Gastroesophageal sphincter (tissue), 3 donors: Measurements from ENCODE around the gene EIPR1.

Source experiments
- POLR2A ChIP-seq, 2 donors: fragments of 450-650 bp; IDR thresholded peaks; one replicate each; pipeline ENCODE4 v1.6.1; 2017; ENCODE audit warnings: antibody characterized with exemption in 2 of 2, mild to moderate bottlenecking in 2 of 2, moderate library complexity in 1 of 2
- TF ChIP-seq, protein P1 (sequence below), 4 experiments: fragments of 200-600 bp in 2 of 4; fragments of 450-650 bp in 2 of 4; sonication (generic) in 1 of 4; IDR thresholded peaks; one replicate each; pipeline ENCODE4 v1.5.1; 2017 to 2019; ENCODE audit warnings: antibody characterized with exemption in 4 of 4, mild to moderate bottlenecking in 2 of 4, moderate library complexity in 2 of 4

DNA sequence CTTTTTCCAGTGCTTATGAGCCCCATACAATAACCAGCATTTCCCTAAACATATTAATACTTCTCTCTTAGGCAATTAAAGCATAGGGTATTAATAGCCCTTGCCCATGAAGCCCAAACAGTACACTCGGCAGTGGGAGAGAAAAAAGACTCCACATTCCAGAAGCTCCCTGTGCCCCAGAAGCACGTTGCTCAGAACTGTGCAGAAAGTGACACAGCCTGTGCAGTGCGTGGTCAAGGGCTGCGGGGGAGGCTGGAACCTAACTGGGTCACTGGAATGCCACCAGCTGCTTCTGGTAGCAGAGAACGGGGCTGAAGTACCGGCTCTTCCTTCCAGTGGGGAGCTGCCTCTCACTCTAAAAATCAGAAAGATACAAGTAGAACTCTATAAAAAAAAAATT is 32.7 kb downstream of the EIPR1 start:
- TF ChIP-seq POLR2A (IDR thresholded peaks at IDR 0.05), result no peak
- TF ChIP-seq, protein P1, sequence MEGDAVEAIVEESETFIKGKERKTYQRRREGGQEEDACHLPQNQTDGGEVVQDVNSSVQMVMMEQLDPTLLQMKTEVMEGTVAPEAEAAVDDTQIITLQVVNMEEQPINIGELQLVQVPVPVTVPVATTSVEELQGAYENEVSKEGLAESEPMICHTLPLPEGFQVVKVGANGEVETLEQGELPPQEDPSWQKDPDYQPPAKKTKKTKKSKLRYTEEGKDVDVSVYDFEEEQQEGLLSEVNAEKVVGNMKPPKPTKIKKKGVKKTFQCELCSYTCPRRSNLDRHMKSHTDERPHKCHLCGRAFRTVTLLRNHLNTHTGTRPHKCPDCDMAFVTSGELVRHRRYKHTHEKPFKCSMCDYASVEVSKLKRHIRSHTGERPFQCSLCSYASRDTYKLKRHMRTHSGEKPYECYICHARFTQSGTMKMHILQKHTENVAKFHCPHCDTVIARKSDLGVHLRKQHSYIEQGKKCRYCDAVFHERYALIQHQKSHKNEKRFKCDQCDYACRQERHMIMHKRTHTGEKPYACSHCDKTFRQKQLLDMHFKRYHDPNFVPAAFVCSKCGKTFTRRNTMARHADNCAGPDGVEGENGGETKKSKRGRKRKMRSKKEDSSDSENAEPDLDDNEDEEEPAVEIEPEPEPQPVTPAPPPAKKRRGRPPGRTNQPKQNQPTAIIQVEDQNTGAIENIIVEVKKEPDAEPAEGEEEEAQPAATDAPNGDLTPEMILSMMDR (IDR thresholded peaks at IDR 0.05), result no peak
